ENCODE measurements around the gene SCAF11.

DNA sequence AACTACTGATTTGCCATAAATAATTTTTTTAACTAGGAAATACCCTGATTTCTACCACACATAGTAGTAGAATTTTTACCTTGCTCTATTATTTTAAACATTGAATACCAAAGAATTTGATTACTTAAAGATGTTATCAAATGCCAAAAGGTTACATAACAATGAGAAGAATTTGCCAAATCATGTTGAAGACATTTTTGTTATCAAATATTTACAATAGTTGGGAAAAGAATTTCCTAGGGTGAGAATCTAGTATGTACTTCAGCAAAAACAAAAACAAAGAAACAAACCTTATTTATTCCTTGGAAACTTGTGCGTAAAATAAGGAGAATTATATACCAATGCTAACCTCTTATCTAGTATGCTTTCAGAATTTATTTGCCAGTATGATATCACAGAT lies 107.2 kb downstream of the SCAF11 start:
- TF ChIP-seq TAF1 (IDR thresholded peaks at IDR 0.05; ENCODE audit: borderline replicate concordance, insufficient read depth, low read length): no peak
- TF ChIP-seq POLR2AphosphoS5 (IDR thresholded peaks at IDR 0.05; ENCODE audit: low read depth, low read length): no peak
- TF ChIP-seq REST (IDR thresholded peaks at IDR 0.05; ENCODE audit: insufficient read depth in 1 of 2, low read depth in 2 of 2, low read length in 2 of 2): no peak
- no peak for TF ChIP-seq SIN3A (IDR thresholded peaks at IDR 0.05; ENCODE audit: borderline replicate concordance, insufficient read depth, low read length)
